GM12801 (cell line): ENCODE results near the gene OR8B12.

ENCODE experiments used
- CTCF ChIP-seq: IDR thresholded peaks from one replicate; pipeline ENCODE4 v1.5.1; 2011; ENCODE audit warnings: control low read depth; ENCODE audit not compliant: insufficient read length; ENCODE audit errors: extremely low read depth

The OR8B12 gene

GRCh38 chr11:124533626-124534025 is 9.8 kb downstream of the OR8B12 start:
- no peak for TF ChIP-seq CTCF

GRCh38 chr11:124520550-124520854 is 23.0 kb downstream of the OR8B12 start:
- no peak for TF ChIP-seq CTCF

- TF ChIP-seq CTCF: no peak
These were observed 23.5 kb downstream of the OR8B12 start for GRCh38 chr11:124519850-124520549.

GRCh38 chr11:124518989-124519451 is 24.4 kb downstream of the OR8B12 start:
- no peak for TF ChIP-seq CTCF

GRCh38 chr11:124517314-124517713 is 26.1 kb downstream of the OR8B12 start:
- TF ChIP-seq CTCF: no peak

- TF ChIP-seq CTCF: no peak
These were observed 29.3 kb downstream of the OR8B12 start for GRCh38 chr11:124514131-124514530.

GRCh38 chr11:124511745-124512144 is 31.7 kb downstream of the OR8B12 start:
- TF ChIP-seq CTCF: no peak

- no peak for TF ChIP-seq CTCF
These were observed 33.2 kb downstream of the OR8B12 start for GRCh38 chr11:124510279-124510678.
